ENCODE results near the gene CD84. TPM values are rescaled to one million over a fixed set of nuclear protein-coding genes. Genes with fewer than 3 reads are reported as not detected.

CD84 gene
- total RNA-seq, 1 experiment from 2014 or later: not detected

DNA sequence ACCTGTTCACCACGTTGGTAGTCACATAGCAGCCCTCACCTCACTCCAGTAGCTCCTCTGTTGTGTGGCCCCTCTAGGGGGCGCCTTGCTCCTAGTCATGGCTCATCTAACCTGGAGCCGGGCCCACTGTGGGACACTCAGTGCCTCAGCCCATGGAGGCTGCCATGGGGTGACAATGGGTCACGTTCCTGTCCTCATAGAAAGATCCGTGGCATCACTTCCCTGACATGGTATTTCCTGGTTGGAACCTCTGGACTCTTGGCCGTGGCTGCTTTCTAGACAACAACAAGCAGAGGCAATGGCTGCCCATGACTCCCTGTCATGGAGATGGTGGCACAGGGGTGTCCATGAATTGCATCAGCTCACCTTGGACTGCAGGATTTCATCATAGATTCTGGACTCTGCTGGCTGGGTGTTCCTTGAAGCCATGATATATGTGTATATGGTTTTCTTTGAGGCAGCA is 28.7 kb downstream of the CD84 start:
- H3K27ac Mint-ChIP-seq (ENCODE audit: unreplicated experiment): no peak overlapping the region
- H3K36me3 Mint-ChIP-seq (ENCODE audit: insufficient read depth, unreplicated experiment): no peaks in the 10 kb centered on the region
- no peaks in the 10 kb centered on the region for H3K4me1 Mint-ChIP-seq (ENCODE audit: low read depth, unreplicated experiment)
- Histone ChIP-seq H3K4me3 (ENCODE audit: low read depth, low read length) (no peak overlapping the region), H3K4me1 (no peaks in the 10 kb centered on the region), H3K9me3 (no peaks in the 10 kb centered on the region), H3K27me3 (replicated peaks; ENCODE audit: control insufficient read depth, insufficient read depth, low read length) (no peaks in the 10 kb centered on the region), H3K36me3 (ENCODE audit: control insufficient read depth, insufficient read depth, low read length) (no peaks in the 10 kb centered on the region)
- no TSS peak for BruUV-seq (replicated peaks)
- CTCF ChIA-PET: no interaction called here
- no peak overlapping the region for H3K4me3 Mint-ChIP-seq (ENCODE audit: unreplicated experiment)
- H3K9me3 Mint-ChIP-seq (ENCODE audit: unreplicated experiment): no peaks in the 10 kb centered on the region
- no peak for DNase-seq
- POLR2A ChIA-PET: no interaction called here
- no peaks in the 10 kb centered on the region for H3K27me3 Mint-ChIP-seq (ENCODE audit: insufficient read depth, unreplicated experiment)
- TF ChIP-seq, protein P1, sequence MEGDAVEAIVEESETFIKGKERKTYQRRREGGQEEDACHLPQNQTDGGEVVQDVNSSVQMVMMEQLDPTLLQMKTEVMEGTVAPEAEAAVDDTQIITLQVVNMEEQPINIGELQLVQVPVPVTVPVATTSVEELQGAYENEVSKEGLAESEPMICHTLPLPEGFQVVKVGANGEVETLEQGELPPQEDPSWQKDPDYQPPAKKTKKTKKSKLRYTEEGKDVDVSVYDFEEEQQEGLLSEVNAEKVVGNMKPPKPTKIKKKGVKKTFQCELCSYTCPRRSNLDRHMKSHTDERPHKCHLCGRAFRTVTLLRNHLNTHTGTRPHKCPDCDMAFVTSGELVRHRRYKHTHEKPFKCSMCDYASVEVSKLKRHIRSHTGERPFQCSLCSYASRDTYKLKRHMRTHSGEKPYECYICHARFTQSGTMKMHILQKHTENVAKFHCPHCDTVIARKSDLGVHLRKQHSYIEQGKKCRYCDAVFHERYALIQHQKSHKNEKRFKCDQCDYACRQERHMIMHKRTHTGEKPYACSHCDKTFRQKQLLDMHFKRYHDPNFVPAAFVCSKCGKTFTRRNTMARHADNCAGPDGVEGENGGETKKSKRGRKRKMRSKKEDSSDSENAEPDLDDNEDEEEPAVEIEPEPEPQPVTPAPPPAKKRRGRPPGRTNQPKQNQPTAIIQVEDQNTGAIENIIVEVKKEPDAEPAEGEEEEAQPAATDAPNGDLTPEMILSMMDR (IDR thresholded peaks at IDR 0.05; ENCODE audit: insufficient read depth in 1 of 2, low read depth in 1 of 2, low read length in 1 of 2, severe bottlenecking in 1 of 2, unreplicated experiment in 1 of 2): no peak
- intact Hi-C loops (cut with micrococcal nuclease; ENCODE audit: unreplicated experiment): no loop called here

DNA sequence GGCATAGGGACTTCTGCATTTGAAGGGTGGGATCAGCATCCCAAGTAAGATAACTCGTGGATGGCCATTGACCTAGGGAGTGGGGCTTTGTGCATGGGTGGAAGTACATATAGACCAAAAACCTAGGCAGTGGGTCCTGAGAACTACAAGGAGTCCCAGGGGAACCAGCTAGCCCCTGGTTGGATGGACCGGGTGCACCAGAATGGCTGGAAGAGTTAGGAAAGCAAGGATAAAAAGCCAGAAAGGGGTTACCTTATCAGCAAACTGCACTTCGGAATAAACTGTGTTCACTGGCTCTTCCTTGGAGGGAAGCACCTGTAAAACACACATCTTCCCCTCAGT is 29.7 kb downstream of the CD84 start:
- H3K4me3 ChIP-seq (ENCODE audit: low read depth, low read length): no peak overlapping the region
- H3K36me3 ChIP-seq (ENCODE audit: control insufficient read depth, insufficient read depth, low read length): no peaks in the 10 kb centered on the region
- TF ChIP-seq, protein P1 (IDR thresholded peaks at IDR 0.05; ENCODE audit: insufficient read depth in 1 of 2, low read depth in 1 of 2, low read length in 1 of 2, severe bottlenecking in 1 of 2, unreplicated experiment in 1 of 2): no peak
- ChIA-PET CTCF (no interaction called here), POLR2A (no interaction called here)
- DNase-seq: no peak
- H3K9me3 ChIP-seq: no peaks in the 10 kb centered on the region
- Mint-ChIP-seq H3K4me3 (ENCODE audit: unreplicated experiment) (no peak overlapping the region), H3K27ac (ENCODE audit: unreplicated experiment) (no peak overlapping the region), H3K27me3 (ENCODE audit: insufficient read depth, unreplicated experiment) (no peaks in the 10 kb centered on the region), H3K9me3 (ENCODE audit: unreplicated experiment) (no peaks in the 10 kb centered on the region), H3K4me1 (ENCODE audit: low read depth, unreplicated experiment) (no peaks in the 10 kb centered on the region), H3K36me3 (ENCODE audit: insufficient read depth, unreplicated experiment) (no peaks in the 10 kb centered on the region)
- no peaks in the 10 kb centered on the region for H3K27me3 ChIP-seq (replicated peaks; ENCODE audit: control insufficient read depth, insufficient read depth, low read length)
- no TSS peak for BruUV-seq (replicated peaks)
- intact Hi-C loops (cut with micrococcal nuclease; ENCODE audit: unreplicated experiment): no loop called here
- 0 out of 2 replicates have a peak, but pooled peaks cover 3% of the 10 kb centered on the region for H3K4me1 ChIP-seq

GRCh38 chr1:160548960-160549664 is 30.2 kb downstream of the CD84 start:
- BruUV-seq (replicated peaks): no TSS peak
- TF ChIP-seq, protein P1 (IDR thresholded peaks at IDR 0.05; ENCODE audit: insufficient read depth in 1 of 2, low read depth in 1 of 2, low read length in 1 of 2, severe bottlenecking in 1 of 2, unreplicated experiment in 1 of 2): no peak

More at GRCh38 chr1:160548960-160549664, 30.2 kb downstream of the CD84 start:
- Mint-ChIP-seq H3K27me3 (ENCODE audit: insufficient read depth, unreplicated experiment) (no peaks in the 10 kb centered on the region), H3K36me3 (ENCODE audit: insufficient read depth, unreplicated experiment) (no peaks in the 10 kb centered on the region), H3K4me3 (ENCODE audit: unreplicated experiment) (no peak overlapping the region), H3K9me3 (ENCODE audit: unreplicated experiment) (no peaks in the 10 kb centered on the region), H3K4me1 (ENCODE audit: low read depth, unreplicated experiment) (no peaks in the 10 kb centered on the region), H3K27ac (ENCODE audit: unreplicated experiment) (no peak overlapping the region)
- H3K36me3 ChIP-seq (ENCODE audit: control insufficient read depth, insufficient read depth, low read length): no peaks in the 10 kb centered on the region
- H3K4me1 ChIP-seq: 0 out of 2 replicates have a peak, but pooled peaks cover 3% of the 10 kb centered on the region
- no peaks in the 10 kb centered on the region for H3K9me3 ChIP-seq
- POLR2A ChIA-PET: no interaction called here
- DNase-seq: no peak
- intact Hi-C loops (cut with micrococcal nuclease; ENCODE audit: unreplicated experiment): no loop called here
- no peak overlapping the region for H3K4me3 ChIP-seq (ENCODE audit: low read depth, low read length)
- no peaks in the 10 kb centered on the region for H3K27me3 ChIP-seq (replicated peaks; ENCODE audit: control insufficient read depth, insufficient read depth, low read length)
- CTCF ChIA-PET: no interaction called here

Data from Caco-2 (cell line).